LoVo (cell line): ENCODE measurements around the gene FHL3.
A peak's percentile ranks its signal among the peaks of the same experiment; 100 is the strongest.

ENCODE experiments used
- DNase-seq: peaks from one replicate; pipeline ENCODE4 v3.0.0-alpha.2; 2016; ENCODE audit warnings: low spot score

The FHL3 gene

GRCh38 chr1:38005195-38006007 is at the start of gene FHL3:
FHL3 (minus strand) TSS chr1:38005514; CDS start chr1:37999412, 6,102 bp downstream.
- peak; percentile 40 for DNase-seq

GRCh38 chr1:38053416-38054091 is 48.2 kb upstream of the FHL3 start:
- no peak for DNase-seq

GRCh38 chr1:38052750-38053415 is 47.6 kb upstream of the FHL3 start:
- DNase-seq = no peak

DNA sequence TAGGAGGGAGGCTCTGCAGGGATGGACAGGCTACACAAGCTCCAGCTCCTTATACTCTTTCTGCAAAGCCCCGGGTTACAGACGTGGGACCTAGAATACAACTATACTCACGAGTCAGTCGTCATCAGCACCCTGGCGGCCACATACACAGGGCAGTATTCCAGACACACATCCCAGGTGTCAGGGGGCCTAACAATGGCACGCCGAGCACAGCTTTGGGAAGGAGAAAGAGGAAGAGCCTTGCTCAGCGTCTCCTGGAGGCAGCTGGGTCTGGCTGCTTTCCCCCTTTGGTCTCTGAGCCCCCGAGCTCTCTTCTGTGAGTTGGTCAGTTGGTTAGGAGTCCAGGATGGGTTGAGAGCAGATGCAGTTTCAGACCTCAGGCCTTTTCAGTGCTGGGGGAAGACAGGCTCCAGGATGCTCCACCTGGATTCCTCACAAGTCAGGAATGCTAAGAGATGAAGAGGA is 45.8 kb upstream of the FHL3 start:
- no peak for DNase-seq

DNA sequence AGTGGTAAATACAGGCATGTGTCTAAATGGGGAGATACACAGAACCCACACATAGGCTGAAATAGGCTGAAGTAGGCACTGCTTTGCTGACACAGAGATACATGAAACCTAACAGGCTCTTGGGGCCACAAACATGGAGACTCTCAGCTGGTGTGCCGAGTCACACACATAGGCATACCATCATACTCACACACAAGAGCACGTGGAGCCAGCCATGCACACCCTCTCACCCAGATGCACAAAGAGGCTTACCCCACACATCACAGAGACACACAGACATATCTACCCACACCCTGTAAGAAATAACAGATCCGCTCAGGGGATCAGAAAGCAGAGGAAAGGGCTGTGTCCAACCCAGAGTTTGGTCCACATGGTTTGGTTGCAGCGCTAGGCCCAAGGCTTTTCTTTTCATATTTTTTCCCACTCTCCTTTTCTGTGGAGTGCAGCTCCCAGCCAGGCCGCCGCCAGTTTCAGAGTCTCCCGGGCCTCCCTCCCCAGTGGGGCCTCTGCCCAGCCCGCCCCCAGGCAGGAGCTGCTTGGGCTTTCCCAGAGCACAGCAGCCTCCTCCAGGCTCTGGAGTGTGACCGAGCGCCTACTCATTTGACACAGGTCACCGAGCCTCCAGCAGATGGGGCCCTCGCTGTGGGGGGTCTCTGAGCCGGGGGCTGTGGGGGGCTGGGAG is 45.2 kb upstream of the FHL3 start:
- DNase-seq = no peak

DNA sequence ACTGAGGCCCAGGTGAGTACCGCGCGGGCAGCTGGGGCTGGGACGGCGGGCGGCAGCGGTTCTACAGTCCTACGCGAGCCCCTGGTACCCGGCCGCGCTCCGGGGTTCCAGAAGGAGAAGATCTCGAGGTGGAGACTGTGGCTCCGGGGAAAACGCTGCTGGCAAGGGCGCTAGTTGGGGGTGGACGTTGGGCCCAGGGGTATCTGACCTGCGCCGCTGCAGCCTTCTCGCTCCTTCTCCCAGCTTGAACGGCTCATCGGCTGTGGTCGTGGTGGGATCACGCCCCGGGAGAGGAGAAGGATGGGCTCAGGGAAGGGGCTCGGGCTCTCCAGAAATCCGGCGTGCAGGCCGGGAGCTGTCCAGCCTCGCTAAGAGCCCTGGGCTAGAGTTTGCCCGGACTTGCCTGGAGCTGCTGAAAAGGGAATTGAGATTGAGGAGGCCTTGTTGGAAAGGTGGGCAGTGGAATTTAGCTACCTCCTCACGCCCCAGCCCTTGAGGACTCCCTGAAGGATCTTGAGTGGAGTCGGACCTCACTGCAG is 42.4 kb upstream of the FHL3 start:
- no peak for DNase-seq

GRCh38 chr1:38046884-38047602 is 41.7 kb upstream of the FHL3 start:
- DNase-seq = no peak

- DNase-seq = peak; percentile 80
Measured at GRCh38 chr1:38046333-38046883, 41.1 kb upstream of the FHL3 start, which contains the start of gene POU3F1. POU3F1 (minus strand) TSS chr1:38046793; CDS start chr1:38046743, 50 bp downstream.

GRCh38 chr1:38045401-38046332 is 40.4 kb upstream of the FHL3 start:
- DNase-seq = no peak

DNA sequence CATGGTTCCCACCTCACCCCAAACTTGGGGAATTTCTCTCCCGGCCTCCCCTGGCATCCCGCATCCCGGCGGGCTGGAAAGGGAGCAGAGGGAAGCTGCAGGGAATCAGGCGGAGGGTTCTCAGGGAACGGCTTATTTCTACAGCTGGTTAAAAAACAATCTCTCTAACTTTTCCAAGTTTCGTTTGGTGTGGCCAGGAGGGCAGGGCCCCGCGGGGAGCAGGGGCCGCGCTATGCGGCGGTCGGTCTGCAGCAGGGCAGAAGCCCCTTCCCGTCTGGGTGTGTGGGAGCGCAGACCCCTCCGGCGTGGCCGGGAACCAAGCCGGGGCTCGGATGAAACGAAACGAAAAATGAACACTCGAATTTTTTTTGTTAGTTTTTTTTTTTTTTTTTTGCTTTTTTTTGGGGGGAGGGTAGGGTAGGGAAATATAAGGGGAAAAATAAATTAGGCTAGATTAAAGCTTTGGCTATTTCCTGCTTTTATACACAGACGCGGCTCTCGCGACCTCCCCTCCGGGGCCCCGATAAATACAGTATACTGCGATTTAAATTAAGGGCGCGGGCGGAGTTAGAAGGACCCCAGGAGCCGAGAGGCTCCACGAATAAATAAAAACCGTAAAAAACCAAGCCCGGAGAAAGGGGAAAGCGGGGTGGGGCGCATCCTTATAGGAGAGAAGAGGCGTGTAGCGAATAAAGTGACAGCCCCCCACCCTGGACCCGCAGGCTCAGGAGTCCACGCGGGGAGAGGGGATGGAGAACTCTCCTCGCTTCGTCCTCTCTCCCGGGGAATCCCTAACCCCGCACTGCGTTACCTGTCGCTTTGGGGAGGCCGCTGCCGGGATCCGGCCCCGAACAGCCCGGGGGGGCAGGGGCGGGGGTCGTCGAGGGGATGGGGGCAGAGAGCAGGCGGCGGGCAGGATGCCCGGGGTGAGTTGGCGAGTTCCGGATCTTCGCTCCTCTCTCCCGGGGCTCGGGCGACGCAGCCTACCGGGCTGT is 39.2 kb upstream of the FHL3 start:
- no peak for DNase-seq

GRCh38 chr1:38043036-38043747 is 37.9 kb upstream of the FHL3 start:
- DNase-seq = no peak

DNA sequence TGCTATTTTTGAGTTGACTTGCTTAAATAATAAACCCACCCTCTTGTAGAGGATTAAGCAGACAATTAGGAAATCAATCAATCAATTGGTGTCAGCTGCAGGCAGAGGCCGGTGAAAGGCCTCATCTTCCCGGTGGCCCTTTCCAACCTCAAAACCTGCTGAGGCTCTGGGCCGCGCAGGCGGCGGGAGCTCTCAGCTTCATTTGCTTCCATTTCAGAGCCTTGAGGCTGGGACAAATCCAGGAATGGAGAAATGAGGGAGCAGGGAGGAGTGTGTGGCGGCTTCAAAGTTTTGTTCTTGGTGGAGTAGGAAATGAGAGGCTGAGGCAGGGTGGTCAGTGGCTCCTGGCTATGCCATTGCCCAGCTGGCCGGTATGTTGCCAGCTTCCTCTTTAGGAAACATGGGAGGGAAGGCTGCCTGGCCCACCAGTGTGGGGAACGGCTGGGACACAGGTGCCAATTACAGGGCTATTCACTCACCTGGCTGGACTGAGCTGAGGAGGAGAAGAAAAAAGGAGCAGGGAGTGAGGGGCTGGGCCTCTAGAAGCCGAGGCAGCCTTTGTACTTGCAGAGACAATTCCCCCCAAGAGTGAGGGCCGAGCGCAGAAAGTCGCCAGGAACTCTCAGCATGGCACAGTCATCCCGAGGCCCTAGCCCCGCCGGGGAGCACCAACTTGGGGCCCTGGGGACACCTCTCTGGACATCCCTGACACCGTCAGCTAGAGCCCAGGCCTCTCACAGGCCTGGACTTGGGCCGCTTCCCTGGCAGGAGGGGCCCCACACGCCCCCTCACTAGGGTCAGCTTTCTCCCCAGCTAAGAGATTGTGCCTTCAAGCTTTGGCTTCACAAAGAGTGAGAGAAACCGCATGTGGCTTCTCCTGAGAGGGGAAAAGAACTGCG is 36.9 kb upstream of the FHL3 start:
- DNase-seq = no peak

DNA sequence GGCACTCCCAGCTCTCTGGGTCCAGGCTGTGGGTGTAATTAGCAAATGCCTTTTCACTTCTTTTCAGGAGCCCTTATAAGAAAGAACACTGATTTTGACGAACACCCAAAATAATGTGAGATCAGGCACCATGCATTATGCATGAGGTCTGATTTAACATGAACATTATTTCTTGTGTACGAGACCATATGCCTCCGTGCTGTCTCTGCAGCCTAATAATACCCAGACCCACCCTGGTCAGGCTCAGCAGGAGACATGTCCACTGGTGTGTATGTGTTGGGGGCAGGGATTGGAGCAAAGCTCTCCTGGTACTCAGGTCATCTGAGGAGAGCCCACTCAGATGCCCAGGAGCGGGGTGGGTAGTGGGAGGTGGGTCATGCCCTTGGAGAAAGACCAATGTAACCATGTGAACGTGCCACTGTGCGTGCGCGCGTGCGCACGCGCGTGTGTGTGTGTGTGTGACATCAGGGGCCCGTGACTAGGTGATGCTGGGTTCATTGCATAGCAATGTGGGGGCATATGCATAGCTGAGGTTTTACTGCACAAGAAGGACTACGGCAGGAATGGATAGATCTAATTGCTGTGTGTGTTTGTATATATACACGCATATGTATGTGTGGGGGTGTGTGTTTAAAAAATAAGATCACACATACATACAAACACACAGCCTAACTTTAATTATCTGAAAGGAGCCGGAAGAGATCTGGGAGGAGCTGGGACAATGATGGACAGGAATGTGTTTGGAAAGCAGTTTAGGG is 34.2 kb upstream of the FHL3 start:
- no peak for DNase-seq

GRCh38 chr1:38038861-38039260 is 33.5 kb upstream of the FHL3 start:
- DNase-seq = no peak

GRCh38 chr1:38037221-38037939 is 32.1 kb upstream of the FHL3 start:
- DNase-seq = no peak
